GM19238 (cell line): ENCODE data around the gene CSMD2.
"Not testable (repeated sequence)": the region's sequence is repeated elsewhere in the genome, so short reads cannot be mapped to it uniquely, and the experiment has no call there.

ENCODE experiments used
- DNase-seq: peaks from one replicate; pipeline ENCODE4 v3.0.0; 2011; ENCODE audit warnings: low spot score; ENCODE audit not compliant: insufficient read length

CSMD2 gene

DNA sequence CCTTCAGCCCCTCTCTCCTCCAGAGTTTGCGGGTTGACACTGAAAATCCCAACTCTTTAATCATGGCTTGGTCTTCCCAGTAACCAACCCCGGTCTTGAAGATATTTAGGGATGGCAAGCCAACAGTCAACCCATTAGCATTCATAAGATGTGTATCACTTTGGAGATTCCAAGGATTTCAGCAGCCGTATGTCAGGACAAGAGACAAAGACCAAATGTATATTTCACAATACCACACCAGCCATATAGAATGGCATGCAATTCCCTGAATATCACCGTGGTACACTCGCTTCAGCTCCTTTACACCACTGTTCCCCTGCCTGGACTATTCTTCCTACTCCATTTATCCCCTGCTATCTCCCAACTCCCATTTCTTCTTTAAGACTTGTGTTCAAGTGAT is 109.2 kb downstream of the CSMD2 start:
- DNase-seq: no peak

GRCh38 chr1:34054920-34055319 is 110.1 kb downstream of the CSMD2 start:
- DNase-seq: no peak

DNA sequence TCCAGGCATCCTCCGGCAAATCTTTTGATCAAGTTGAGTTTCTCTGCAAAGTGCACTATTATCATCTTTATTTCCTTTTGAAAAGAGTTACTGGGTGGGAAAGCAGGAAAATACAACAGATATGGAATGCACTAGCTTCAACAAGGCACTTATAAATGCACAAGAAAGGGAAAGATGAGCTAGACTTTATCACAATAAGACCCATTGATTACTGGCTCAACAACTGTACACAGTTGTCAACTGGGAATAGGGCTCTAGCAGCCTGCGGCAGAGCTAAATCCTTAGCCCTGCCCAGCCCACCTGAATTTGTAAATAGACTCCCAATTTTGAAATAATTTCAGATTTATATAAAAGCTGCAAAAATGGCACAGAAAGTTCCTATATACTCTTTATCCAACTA is 111.4 kb downstream of the CSMD2 start:
- DNase-seq: no peak

DNA sequence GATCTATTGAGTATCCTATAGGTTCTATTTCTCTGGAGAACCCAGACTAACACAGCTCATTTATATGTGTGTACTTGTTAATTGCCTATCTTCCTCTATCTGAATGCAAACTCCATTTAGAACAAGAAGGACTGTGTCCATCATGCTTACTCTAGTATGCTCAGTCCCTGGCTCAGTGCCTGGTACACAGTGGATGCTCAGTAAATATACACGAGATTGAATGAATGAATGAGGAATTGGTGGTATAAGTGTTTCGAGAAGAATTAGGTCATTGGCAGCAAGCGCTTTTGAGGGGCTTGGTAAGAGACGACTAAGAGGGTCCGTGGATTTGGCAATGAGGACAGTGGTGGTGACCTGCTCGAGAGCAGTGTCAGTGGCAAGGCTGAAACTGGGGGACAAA is 112.5 kb downstream of the CSMD2 start:
- DNase-seq: no peak

DNA sequence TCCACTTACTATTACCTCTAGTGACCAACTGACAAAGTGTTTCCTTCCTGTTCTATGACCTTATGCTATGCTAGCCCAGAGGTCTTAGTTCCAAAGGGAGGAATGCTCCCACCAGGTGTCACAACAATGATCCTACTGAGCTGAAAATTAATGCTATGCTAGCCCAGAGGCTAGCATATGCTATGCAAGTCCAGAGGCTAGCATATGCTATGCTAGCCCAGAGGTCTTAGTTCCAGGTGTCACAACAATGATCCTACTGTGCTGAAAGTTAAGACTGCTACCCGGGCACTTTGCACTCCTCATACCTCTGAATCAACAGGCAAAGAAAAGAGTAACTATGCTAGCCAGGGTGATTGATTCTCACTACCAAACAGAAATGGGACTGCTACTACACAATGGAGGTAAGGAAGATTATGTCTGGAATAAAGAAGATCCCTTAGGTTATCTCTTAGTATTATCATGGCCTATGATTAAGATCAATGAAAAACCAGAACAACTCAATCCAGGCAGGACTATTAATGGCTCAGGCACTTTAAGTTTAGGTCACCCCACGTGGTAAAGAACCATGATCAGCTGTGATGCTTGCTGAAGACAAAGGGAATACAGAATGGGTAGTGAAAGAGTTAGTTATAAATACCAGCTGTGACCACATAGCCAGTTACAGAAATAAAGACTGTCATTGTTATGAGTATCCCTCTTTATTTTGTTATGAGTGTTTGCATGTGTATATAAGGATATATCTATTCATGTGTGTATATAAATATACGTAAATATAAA is 114.1 kb downstream of the CSMD2 start:
- DNase-seq: no peak

- no peak for DNase-seq
Measured at GRCh38 chr1:34049994-34050393, 115.0 kb downstream of the CSMD2 start.

- no peak for DNase-seq
Measured at GRCh38 chr1:34049477-34049876, 115.6 kb downstream of the CSMD2 start.

DNA sequence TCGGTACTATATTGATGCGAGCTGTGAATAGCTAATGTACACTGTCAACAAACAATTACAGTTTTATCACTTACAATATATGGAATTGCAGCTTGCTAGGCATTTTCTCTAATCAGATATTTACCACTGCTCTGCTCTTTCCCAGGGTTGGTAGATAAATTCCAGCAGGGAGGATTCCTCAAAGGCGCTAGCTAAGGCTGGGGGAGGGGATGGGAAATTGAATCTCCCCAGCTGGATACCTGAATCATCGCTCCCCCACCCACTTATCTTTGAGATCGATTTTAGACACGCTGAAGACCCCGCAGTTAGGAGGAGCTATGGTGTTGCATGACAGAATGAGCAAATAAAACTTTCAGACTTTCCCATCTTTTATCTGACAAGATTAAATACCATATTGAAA is 127.2 kb downstream of the CSMD2 start:
- DNase-seq: no peak

DNA sequence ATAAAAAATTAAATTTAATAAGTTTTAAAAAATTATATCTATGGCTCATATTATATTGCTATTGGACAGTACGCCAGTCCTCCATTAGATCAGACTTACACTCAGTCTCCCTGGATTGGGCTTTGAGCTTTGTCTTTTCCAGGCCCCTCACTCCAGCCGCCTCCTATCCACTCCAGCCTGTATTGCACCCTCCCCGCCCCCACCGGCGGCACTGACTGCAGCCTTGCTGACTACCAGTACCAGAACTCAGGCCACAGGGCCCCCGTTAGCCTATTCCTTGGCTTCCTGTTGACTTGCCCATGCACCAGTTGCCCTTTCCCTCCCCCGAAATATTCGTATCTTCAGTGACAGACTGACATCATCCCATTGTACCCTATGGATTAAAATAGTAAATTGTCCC is 127.9 kb downstream of the CSMD2 start:
- DNase-seq: no peak

- no peak for DNase-seq
Measured at GRCh38 chr1:34034036-34034435, 131.0 kb downstream of the CSMD2 start.

GRCh38 chr1:34029954-34030353 is 135.1 kb downstream of the CSMD2 start:
- DNase-seq: no peak

GRCh38 chr1:34029515-34029914 is 135.5 kb downstream of the CSMD2 start:
- DNase-seq: no peak

DNA sequence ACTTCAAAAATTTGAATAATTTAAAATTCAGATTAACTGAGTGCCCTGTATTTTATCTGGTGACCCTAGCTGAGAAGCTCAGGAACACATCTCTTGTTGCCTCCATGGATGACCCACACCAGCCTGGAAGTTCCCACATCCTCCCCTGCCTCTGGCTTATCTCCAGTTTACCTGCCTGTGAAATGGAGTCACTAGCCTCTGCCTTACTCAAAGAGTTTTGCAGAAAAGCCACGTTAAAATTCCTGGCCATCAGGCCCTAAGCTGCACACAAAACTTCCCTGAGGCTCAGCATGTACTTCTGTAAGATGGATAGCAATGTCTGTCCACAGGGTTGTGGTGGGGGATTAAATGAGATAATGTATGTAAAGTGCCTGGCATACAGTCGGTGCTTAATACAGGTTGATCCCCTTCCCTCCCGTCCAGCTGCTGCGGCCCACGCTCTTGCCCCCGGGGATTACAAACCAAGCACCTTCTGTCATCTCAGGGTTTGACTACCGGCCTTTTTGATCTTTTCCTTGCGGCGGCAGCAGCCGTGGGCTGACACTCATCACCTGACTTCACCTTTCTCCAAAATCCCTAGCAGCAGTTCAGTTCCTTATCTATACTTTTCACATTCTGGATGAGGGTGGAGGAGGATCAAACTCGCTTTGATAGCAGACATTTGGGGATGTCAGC is 136.5 kb downstream of the CSMD2 start:
- DNase-seq: no peak

- no peak for DNase-seq
Measured at GRCh38 chr1:34025675-34026074, 139.4 kb downstream of the CSMD2 start.

- no peak for DNase-seq
Measured at GRCh38 chr1:34024485-34024884, 140.5 kb downstream of the CSMD2 start.

DNA sequence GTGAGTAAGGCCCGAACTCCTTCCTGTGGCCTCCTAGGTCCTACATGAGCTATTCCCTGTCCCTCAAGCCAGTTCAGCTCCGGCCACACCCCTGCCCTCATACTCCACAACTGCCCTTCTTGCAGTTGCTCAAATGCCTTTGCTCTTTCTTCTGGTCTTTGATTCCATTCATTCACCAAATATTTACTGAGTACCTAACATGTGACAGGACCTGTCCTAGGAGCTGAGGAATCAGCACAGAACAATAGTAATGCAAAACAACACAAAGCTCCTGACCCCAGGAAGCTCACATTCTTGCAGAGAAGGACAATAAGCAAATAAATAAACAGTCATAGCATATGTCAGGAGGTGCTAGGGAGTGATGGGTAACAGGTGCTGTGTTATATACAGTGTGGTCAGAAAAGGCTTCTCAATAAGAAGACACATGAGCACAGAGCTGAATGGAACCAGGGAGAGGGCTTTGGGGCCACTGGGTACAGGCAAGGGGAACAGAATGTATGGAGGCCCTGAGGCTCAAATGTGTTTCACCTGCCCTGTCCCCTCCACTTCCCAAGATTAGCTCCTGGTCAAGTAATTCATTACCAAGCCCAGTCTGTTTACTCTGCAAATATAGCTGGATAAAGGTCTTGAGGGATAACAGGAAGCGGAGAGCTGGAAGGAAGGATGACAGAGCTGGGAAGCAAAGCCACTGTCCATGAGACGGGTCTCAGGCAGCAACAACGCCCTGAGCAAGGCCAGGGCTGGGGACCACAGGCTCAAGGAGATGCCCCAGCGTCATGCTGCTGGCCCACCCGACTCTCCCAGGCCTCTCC is 145.1 kb downstream of the CSMD2 start:
- no peak for DNase-seq

- DNase-seq: no peak
Measured at GRCh38 chr1:34018285-34018684, 146.7 kb downstream of the CSMD2 start.

- not testable (repeated sequence) for DNase-seq
Measured at GRCh38 chr1:34016281-34016680, 148.7 kb downstream of the CSMD2 start.

- DNase-seq: peak; percentile 19
Measured at GRCh38 chr1:34013958-34014737, 150.9 kb downstream of the CSMD2 start.

GRCh38 chr1:34013136-34013535 is 151.9 kb downstream of the CSMD2 start:
- DNase-seq: no peak

GRCh38 chr1:34009340-34009985 is 155.6 kb downstream of the CSMD2 start:
- DNase-seq: no peak
